Activated B cell treated with CpG ODN at 0.5 μM for 24 hours (primary cell): ENCODE measurements around the gene NKX1-1. TPM values are rescaled to one million over a fixed set of nuclear protein-coding genes. Genes with fewer than 3 reads are reported as not detected.

Source experiments
- ATAC-seq: fragments of 200-7000 bp; cut with Tn5 transposase; one replicate; pipeline ENCODE4 v1.10.0; 2021; ENCODE audit warnings: low read depth, mild to moderate bottlenecking, moderate library complexity
- CTCF ChIA-PET: fragments of 350-600 bp; sonication (Branson Sonifier 250); formaldehyde crosslinking; loops from one replicate; lab custom pipeline; 2021; ENCODE audit warnings: antibody characterized with exemption; lab: Charles Lee
- POLR2A ChIA-PET: fragments of 350-600 bp; sonication (Branson Sonifier 250); formaldehyde crosslinking; loops from one replicate; lab custom pipeline; 2021; ENCODE audit warnings: antibody characterized with exemption; lab: Charles Lee
- DNase-seq: peaks from one replicate; pipeline ENCODE4 v3.0.0; 2022
- H3K27ac Mint-ChIP-seq: one replicate; pipeline ENCODE4 v1.8.0; 2020; ENCODE audit warnings: mixed read lengths
- H3K27me3 Mint-ChIP-seq: one replicate; pipeline ENCODE4 v1.8.0; 2021; ENCODE audit warnings: mixed read lengths
- H3K36me3 Mint-ChIP-seq: one replicate; pipeline ENCODE4 v1.8.0; 2021; ENCODE audit warnings: low read depth, mixed read lengths
- H3K4me1 Mint-ChIP-seq: one replicate; pipeline ENCODE4 v1.8.0; 2021; ENCODE audit warnings: mixed read lengths
- H3K4me3 Mint-ChIP-seq: one replicate; pipeline ENCODE4 v1.8.0; 2020; ENCODE audit warnings: mild to moderate bottlenecking, mixed read lengths
- H3K9me3 Mint-ChIP-seq: one replicate; pipeline ENCODE4 v1.8.0; 2020; ENCODE audit warnings: mixed read lengths
- intact Hi-C: fragments of 100-400 bp; cut with micrococcal nuclease; formaldehyde crosslinking; loops from one replicate; pipeline ENCODE4 v1.15.1; 2024
- total RNA-seq: library from RNA; stranded (reverse); gene quantifications from 2 replicates; pipeline ENCODE4 v1.2.3, GENCODE V29; 2022
- TF ChIP-seq, protein P1 (sequence below): fragments of 200-600 bp; IDR thresholded peaks from one replicate; pipeline ENCODE4 v1.8.0; 2022; ENCODE audit warnings: antibody characterized with exemption, mild to moderate bottlenecking

The NKX1-1 gene
- total RNA-seq, 1 donor from 2014 or later: not detected

DNA sequence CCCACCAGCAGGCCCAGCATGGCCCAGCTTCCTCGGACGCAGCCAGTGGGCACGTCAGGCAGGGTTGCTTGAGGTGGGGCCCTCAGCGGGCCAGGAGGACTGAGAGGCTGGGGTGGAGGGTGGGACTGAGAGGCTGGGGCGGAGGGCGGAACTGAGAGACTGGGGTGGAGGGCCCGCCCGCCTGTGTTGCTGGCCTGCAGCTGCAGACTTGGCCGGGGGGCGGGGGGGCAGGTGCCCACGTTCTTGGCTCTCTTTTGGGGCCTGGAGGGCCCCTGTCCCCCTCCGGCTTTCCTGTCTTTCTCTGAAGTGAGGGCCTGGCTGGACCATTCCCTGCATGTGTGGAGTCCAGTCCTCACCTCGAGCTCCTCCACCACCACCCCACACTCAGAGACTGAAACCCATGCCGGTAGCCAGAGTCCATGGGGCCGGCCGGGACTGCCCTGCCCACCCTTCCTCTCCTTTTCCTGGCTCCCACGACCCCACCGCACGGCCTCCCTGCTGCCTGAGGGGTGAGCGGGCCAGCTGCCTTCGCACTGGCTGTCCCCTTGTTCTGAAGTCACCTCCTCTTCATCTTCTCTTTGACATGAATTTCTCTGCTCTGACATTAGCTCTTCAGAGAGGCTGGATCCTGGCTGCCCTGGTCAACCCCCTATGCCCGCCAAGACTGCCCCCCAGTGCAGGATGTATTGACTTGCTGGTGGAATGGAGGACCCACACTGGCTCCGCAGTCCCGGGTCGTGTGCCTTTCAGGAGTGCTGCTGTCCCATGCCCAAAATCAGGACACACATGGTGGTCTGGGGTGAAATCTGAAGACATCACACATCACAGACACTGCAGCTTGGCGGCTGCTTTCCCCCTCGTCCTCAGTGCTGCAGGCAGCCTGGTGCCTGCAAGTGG, 10.1 kb upstream of the NKX1-1 start:
- ChIA-PET POLR2A (no interaction called here), CTCF (no interaction called here)
- Mint-ChIP-seq H3K9me3 (no peaks in the 10 kb centered on the region), H3K36me3 (no peaks in the 10 kb centered on the region), H3K27ac (no peak overlapping the region), H3K4me3 (no peak overlapping the region), H3K27me3 (peaks cover 30% of the 10 kb centered on the region), H3K4me1 (no peaks in the 10 kb centered on the region)
- intact Hi-C loops: no loop called here
- TF ChIP-seq, protein P1, sequence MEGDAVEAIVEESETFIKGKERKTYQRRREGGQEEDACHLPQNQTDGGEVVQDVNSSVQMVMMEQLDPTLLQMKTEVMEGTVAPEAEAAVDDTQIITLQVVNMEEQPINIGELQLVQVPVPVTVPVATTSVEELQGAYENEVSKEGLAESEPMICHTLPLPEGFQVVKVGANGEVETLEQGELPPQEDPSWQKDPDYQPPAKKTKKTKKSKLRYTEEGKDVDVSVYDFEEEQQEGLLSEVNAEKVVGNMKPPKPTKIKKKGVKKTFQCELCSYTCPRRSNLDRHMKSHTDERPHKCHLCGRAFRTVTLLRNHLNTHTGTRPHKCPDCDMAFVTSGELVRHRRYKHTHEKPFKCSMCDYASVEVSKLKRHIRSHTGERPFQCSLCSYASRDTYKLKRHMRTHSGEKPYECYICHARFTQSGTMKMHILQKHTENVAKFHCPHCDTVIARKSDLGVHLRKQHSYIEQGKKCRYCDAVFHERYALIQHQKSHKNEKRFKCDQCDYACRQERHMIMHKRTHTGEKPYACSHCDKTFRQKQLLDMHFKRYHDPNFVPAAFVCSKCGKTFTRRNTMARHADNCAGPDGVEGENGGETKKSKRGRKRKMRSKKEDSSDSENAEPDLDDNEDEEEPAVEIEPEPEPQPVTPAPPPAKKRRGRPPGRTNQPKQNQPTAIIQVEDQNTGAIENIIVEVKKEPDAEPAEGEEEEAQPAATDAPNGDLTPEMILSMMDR: no peak
- no peak for ATAC-seq
- DNase-seq: no peak

DNA sequence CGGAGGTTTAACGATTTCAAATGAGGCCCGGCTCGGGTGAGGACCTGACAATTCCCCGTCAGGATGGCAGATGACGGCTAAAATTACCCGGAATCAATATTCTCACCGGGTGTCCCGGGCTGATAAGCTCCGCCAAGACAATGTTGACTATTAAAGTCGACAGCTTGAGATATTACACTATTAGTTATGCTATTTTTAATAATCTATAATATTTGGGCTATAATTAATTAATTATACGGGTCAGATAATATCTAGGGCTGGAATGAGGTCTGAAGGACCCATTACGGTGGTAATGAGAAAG, 9.4 kb upstream of the NKX1-1 start:
- Mint-ChIP-seq H3K27ac (no peak overlapping the region), H3K27me3 (peaks cover 36% of the 10 kb centered on the region), H3K4me1 (no peaks in the 10 kb centered on the region), H3K36me3 (no peaks in the 10 kb centered on the region), H3K4me3 (no peak overlapping the region), H3K9me3 (no peaks in the 10 kb centered on the region)
- POLR2A ChIA-PET: no interaction called here
- DNase-seq (no peak), ATAC-seq (no peak)
- TF ChIP-seq, protein P1: no peak
- intact Hi-C loops: no loop called here
- CTCF ChIA-PET: no interaction called here

DNA sequence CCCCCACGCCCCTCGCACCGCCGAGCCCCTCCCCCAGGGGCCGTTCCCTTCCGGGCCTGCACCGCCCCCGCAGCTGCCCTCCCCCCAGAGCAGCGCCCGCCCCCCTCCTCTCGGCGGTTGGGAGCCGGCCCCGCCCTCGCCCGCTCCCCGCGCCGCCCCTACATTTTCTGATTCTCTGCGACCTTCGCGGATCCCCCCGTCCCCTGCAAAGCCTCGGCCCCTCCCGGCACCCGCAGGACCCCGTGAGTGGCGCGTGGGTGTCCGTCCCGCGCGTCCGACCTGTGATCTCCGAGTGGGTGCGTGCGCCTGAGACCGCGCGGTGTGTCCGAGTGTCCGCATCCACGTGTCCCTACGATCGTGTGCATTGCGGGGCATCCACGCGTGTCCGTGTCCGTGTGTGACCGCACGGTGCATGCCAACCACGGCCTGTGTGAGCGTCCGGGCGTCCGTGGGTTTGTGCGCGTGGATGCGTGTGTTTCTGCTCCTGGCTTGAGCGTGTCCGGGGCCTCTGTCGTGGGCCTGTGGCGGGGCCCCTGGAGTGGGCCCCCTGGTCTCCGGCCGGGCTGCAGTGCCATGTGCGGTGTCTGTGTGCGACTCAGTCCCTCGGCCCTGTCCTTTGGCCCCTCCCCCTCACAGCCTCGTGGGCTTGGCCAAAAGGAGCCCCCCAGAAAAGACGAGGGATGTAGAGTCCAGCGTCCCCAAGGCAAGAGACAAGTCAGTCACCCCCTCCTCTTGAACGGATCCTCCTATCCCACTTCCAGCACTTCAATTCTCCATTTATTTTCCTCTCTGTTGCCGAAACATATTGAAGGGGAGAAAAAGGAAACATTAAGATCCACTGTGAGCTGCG, 8.8 kb upstream of the NKX1-1 start:
- ChIA-PET POLR2A (no interaction called here), CTCF (no interaction called here)
- H3K4me1 Mint-ChIP-seq: no peaks in the 10 kb centered on the region
- peaks cover 37% of the 10 kb centered on the region for H3K27me3 Mint-ChIP-seq
- H3K36me3 Mint-ChIP-seq: no peaks in the 10 kb centered on the region
- H3K9me3 Mint-ChIP-seq: no peaks in the 10 kb centered on the region
- ATAC-seq: no peak
- H3K4me3 Mint-ChIP-seq: no peak overlapping the region
- intact Hi-C loops: no loop called here
- TF ChIP-seq, protein P1: no peak
- no peak for DNase-seq
- H3K27ac Mint-ChIP-seq: no peak overlapping the region

DNA sequence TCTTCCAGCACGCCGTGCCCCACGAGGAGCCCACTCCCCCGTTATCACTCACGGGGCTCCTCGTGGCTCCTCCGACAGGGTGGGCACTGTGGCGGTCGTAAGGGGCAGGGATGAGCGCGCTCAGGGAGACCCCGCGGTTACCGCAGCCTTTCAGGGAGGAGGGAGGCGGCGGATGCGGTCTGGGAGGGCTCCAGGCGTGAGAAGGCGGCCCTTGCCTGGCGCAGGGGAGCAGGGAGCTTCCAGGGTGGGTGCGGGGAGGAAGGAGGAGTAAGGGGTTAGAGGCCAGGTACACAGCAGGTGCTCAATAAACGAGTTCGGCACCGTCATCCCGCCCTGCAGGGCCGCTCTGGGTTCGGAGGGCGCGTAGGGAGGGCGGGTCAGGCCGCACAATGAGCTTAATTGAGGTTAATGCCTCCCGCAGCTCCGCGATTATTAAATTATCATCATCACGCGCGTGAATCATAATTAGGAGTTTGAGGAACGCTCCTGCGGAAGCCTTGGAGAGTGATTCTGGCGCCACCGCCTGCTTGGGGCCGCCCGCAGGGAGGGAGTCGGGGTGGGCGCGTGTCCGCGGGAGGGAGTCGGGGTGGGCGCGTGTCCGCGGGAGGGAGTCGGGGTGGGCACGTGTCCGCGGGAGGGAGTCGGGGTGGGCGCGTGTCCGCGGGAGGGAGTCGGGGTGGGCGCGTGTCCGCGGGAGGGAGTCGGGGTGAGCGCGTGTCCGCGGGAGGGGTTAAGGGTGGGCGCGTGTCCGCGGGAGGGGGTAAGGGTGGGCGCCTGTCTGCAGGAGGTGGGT, 7.6 kb upstream of the NKX1-1 start:
- ATAC-seq (no peak), DNase-seq (no peak)
- TF ChIP-seq, protein P1: no peak
- intact Hi-C loops: no loop called here
- no peaks in the 10 kb centered on the region for H3K36me3 Mint-ChIP-seq
- H3K9me3 Mint-ChIP-seq: no peaks in the 10 kb centered on the region
- ChIA-PET CTCF (no interaction called here), POLR2A (no interaction called here)
- H3K27me3 Mint-ChIP-seq: peaks cover 43% of the 10 kb centered on the region
- no peaks in the 10 kb centered on the region for H3K4me1 Mint-ChIP-seq
- no peak overlapping the region for H3K27ac Mint-ChIP-seq
- no peak overlapping the region for H3K4me3 Mint-ChIP-seq
